ENCODE data around the gene KLK10. TPM values are rescaled to one million over a fixed set of nuclear protein-coding genes. Genes with fewer than 3 reads are reported as not detected.

Gene KLK10
- total RNA-seq, 1 donor from 2014 or later: not detected

GRCh38 chr19:51002542-51003311 is 16.8 kb downstream of the KLK10 start:
- DNase-seq (ENCODE audit: low spot score): peak; percentile 71

- peak; percentile 60 for DNase-seq (ENCODE audit: low spot score)
Measured at GRCh38 chr19:51002089-51002532, 17.4 kb downstream of the KLK10 start.

GRCh38 chr19:51001515-51001914 is 18.0 kb downstream of the KLK10 start, which contains the start of gene KLK8:
TSS of gene KLK8 (minus strand) at chr19:51001604. CDS start at chr19:51001167, 437 bp downstream.
- DNase-seq (ENCODE audit: low spot score): no peak

- peak; percentile 45 for DNase-seq (ENCODE audit: low spot score)
Measured at GRCh38 chr19:51000981-51001380, 18.5 kb downstream of the KLK10 start.

GRCh38 chr19:51000426-51000825 is 19.1 kb downstream of the KLK10 start:
- peak; percentile 77 for DNase-seq (ENCODE audit: low spot score)

GRCh38 chr19:50998686-50999085 is 20.8 kb downstream of the KLK10 start:
- DNase-seq (ENCODE audit: low spot score): no peak

GRCh38 chr19:50998061-50998460 is 21.4 kb downstream of the KLK10 start:
- DNase-seq (ENCODE audit: low spot score): peak; percentile 6

GRCh38 chr19:50994129-50994528 is 25.4 kb downstream of the KLK10 start:
- DNase-seq (ENCODE audit: low spot score): peak; percentile 18

- DNase-seq (ENCODE audit: low spot score): no peak
Measured at GRCh38 chr19:50992666-50993035, 26.9 kb downstream of the KLK10 start.

GRCh38 chr19:50984416-50984815 is 35.1 kb downstream of the KLK10 start:
- peak; percentile 62 for DNase-seq (ENCODE audit: low spot score)

- DNase-seq (ENCODE audit: low spot score): peak; percentile 80
Measured at GRCh38 chr19:50983625-50984292, 35.8 kb downstream of the KLK10 start, which contains the start of gene KLK7. TSS of gene KLK7 (minus strand) at chr19:50983917. CDS start at chr19:50982399, 1,518 bp downstream.

GRCh38 chr19:50982186-50982585 is 37.3 kb downstream of the KLK10 start:
- no peak for DNase-seq (ENCODE audit: low spot score)

GRCh38 chr19:50981587-50982146 is 37.8 kb downstream of the KLK10 start:
- no peak for DNase-seq (ENCODE audit: low spot score)

- no peak for DNase-seq (ENCODE audit: low spot score)
Measured at GRCh38 chr19:50980208-50980607, 39.3 kb downstream of the KLK10 start.

- DNase-seq (ENCODE audit: low spot score): no peak
Measured at GRCh38 chr19:50979758-50980157, 39.8 kb downstream of the KLK10 start.

- no peak for DNase-seq (ENCODE audit: low spot score)
Measured at GRCh38 chr19:50978772-50979390, 40.6 kb downstream of the KLK10 start.

- no peak for DNase-seq (ENCODE audit: low spot score)
Measured at GRCh38 chr19:50977626-50978025, 41.9 kb downstream of the KLK10 start.

- no peak for DNase-seq (ENCODE audit: low spot score)
Measured at GRCh38 chr19:50975766-50976165, 43.7 kb downstream of the KLK10 start.

GRCh38 chr19:50974702-50975556 is 44.6 kb downstream of the KLK10 start:
- no peak for DNase-seq (ENCODE audit: low spot score)

- no peak for DNase-seq (ENCODE audit: low spot score)
Measured at GRCh38 chr19:50972795-50973376, 46.6 kb downstream of the KLK10 start.
